ENCODE results near the gene SLC66A2. TPM values are rescaled to one million over a fixed set of nuclear protein-coding genes. Genes with fewer than 3 reads are reported as not detected.

SLC66A2 gene
- total RNA-seq, 4 donors from 2014 or later: 41.4 to 310 (median 78.5) TPM

- TF ChIP-seq CTCF (IDR thresholded peaks at IDR 0.05; ENCODE audit: low read depth): no peak
Measured at GRCh38 chr18:79902075-79902474, 49.4 kb downstream of the SLC66A2 start.

DNA sequence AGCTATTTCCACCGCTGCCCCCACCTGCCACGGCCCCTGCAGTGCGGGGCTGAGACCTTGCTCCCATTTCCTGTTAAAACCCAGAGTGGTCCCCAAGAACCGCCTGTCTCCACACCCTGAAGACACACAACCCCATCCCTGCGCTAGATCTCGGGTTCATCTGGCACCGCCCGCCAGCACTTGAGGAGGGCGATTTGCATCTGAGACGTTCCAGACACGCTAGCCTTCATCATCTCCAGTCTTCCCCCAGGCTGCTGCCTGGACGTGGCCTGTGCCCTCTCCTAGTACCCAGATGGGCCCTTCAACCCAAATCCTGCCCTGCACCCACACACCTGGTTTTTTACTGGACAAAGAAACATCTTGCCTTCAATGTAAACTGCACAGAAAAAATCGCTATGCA is 49.8 kb downstream of the SLC66A2 start:
- TF ChIP-seq CTCF (IDR thresholded peaks at IDR 0.05; ENCODE audit: low read depth): no peak

- no peak for TF ChIP-seq CTCF (IDR thresholded peaks at IDR 0.05; ENCODE audit: low read depth)
Measured at GRCh38 chr18:79900610-79901570, 50.6 kb downstream of the SLC66A2 start.

- no peak for TF ChIP-seq CTCF (IDR thresholded peaks at IDR 0.05; ENCODE audit: low read depth)
Measured at GRCh38 chr18:79899609-79900445, 51.6 kb downstream of the SLC66A2 start.

GRCh38 chr18:79898952-79899608 is 52.4 kb downstream of the SLC66A2 start:
- no peak for TF ChIP-seq CTCF (IDR thresholded peaks at IDR 0.05; ENCODE audit: low read depth)

GRCh38 chr18:79897940-79898625 is 53.4 kb downstream of the SLC66A2 start:
- no peak for TF ChIP-seq CTCF (IDR thresholded peaks at IDR 0.05; ENCODE audit: low read depth)
